Breast epithelium (tissue), 4 donors: Measurements from ENCODE around the gene SLC35F1. TPM values are rescaled to one million over a fixed set of nuclear protein-coding genes. Genes with fewer than 3 reads are reported as not detected.

Experiments
- DNase-seq, 2 donors: peaks; one replicate each; pipeline ENCODE4 v3.0.0-alpha.2; 2019; ENCODE audit warnings: low spot score in 2 of 2
- H3K27ac ChIP-seq, 2 donors: fragments of 200-600 bp; sonication (generic) in 1 of 2; one replicate each; pipeline ENCODE4 v1.5.1; 2016 to 2019; ENCODE audit warnings: mild to moderate bottlenecking in 1 of 2
- H3K27me3 ChIP-seq, 2 donors: fragments of 200-600 bp; sonication (generic) in 1 of 2; one replicate each; pipeline versions ENCODE4 v1.5.1 to v1.6.0; 2017 to 2019; ENCODE audit warnings: control low read depth in 1 of 2, mild to moderate bottlenecking in 1 of 2
- H3K36me3 ChIP-seq: fragments of 200-600 bp; one replicate; pipeline ENCODE4 v1.5.1; 2019
- H3K4me1 ChIP-seq, 2 donors: fragments of 200-600 bp; sonication (generic); one replicate each; pipeline ENCODE4 v1.5.1; 2016 to 2019; ENCODE audit warnings: control low read depth in 1 of 2
- H3K4me3 ChIP-seq, 3 donors: fragments of 200-600 bp; sonication (generic); 1 replicate in 2 of 3; 2 replicates in 1 of 3; pipeline ENCODE4 v1.5.1; 2016 to 2019; ENCODE audit warnings: mild to moderate bottlenecking in 3 of 3, moderate library complexity in 2 of 3
- H3K9me3 ChIP-seq, 2 donors: fragments of 200-600 bp; sonication (generic) in 1 of 2; one replicate each; pipeline ENCODE4 v1.5.1; 2016 to 2019; ENCODE audit warnings: control low read depth in 1 of 2
- CTCF ChIP-seq, 3 donors: fragments of 450-650 bp; IDR thresholded peaks; one replicate each; pipeline ENCODE4 v1.5.1; 2016 to 2017; ENCODE audit warnings: antibody characterized with exemption in 3 of 3, mild to moderate bottlenecking in 3 of 3, moderate library complexity in 3 of 3
- POLR2A ChIP-seq: fragments of 450-650 bp; IDR thresholded peaks from one replicate; pipeline ENCODE4 v1.6.1; 2016; ENCODE audit warnings: antibody characterized with exemption, mild to moderate bottlenecking, moderate library complexity
- POLR2AphosphoS5 ChIP-seq, 3 donors: sonication (generic); formaldehyde crosslinking; IDR thresholded peaks; one replicate each; pipeline ENCODE4 v1.6.1; 2017; ENCODE audit warnings: antibody characterized with exemption in 3 of 3
- intact Hi-C: fragments of 100-400 bp; cut with DNase I; formaldehyde crosslinking; loops from one replicate; pipeline ENCODE4 v1.15.1; 2023; ENCODE audit warnings: low total_unique reads
- total RNA-seq, 3 donors: library from RNA; depleted of rRNA; stranded (reverse); fragments of >200 nt; gene quantifications; one replicate each; pipeline ENCODE4 v1.1.0, GENCODE V29; 2016

SLC35F1 gene
- total RNA-seq, 3 donors from 2014 or later: 0.66 to 2.5 (median 0.80) TPM

- Histone ChIP-seq H3K36me3 (no peaks in the 10 kb centered on the region), H3K27me3 (no peaks in the 10 kb centered on the region), H3K9me3 (peaks cover 3 to 15% of the 10 kb centered on the region in 2 donors), H3K4me1 (no peaks in the 10 kb centered on the region), H3K27ac (no peak overlapping the region), H3K4me3 (no peak overlapping the region)
- intact Hi-C loops: no loop called here
- TF ChIP-seq POLR2A (no peak), POLR2AphosphoS5 (IDR thresholded peaks at IDR 0.05) (no peak), CTCF (IDR thresholded peaks at IDR 0.05) (no peak)
- DNase-seq: no peak
Measured at GRCh38 chr6:117924690-117925089, 17.6 kb downstream of the SLC35F1 start.

- no peak for DNase-seq
- intact Hi-C loops: no loop called here
- Histone ChIP-seq H3K9me3 (peaks cover 3 to 16% of the 10 kb centered on the region in 2 donors), H3K36me3 (no peaks in the 10 kb centered on the region), H3K27ac (no peak overlapping the region), H3K4me1 (no peaks in the 10 kb centered on the region), H3K27me3 (no peaks in the 10 kb centered on the region), H3K4me3 (no peak overlapping the region)
- TF ChIP-seq POLR2AphosphoS5 (IDR thresholded peaks at IDR 0.05): no peak
- no peak for TF ChIP-seq CTCF (IDR thresholded peaks at IDR 0.05)
- TF ChIP-seq POLR2A: no peak
Measured at GRCh38 chr6:117927866-117928265, 20.8 kb downstream of the SLC35F1 start.

GRCh38 chr6:117928833-117929232, 21.8 kb downstream of the SLC35F1 start:
- Histone ChIP-seq H3K27ac (no peak overlapping the region), H3K4me1 (no peaks in the 10 kb centered on the region), H3K9me3 (peaks cover 3 to 16% of the 10 kb centered on the region in 2 donors), H3K36me3 (no peaks in the 10 kb centered on the region), H3K27me3 (no peaks in the 10 kb centered on the region), H3K4me3 (no peak overlapping the region)
- no peak for DNase-seq
- intact Hi-C loops: no loop called here
- TF ChIP-seq CTCF (IDR thresholded peaks at IDR 0.05) (no peak), POLR2A (no peak), POLR2AphosphoS5 (IDR thresholded peaks at IDR 0.05) (no peak)

- Histone ChIP-seq H3K4me3 (no peak overlapping the region), H3K9me3 (peaks cover 3 to 16% of the 10 kb centered on the region in 2 donors), H3K4me1 (no peaks in the 10 kb centered on the region), H3K27ac (no peak overlapping the region), H3K36me3 (no peaks in the 10 kb centered on the region), H3K27me3 (no peaks in the 10 kb centered on the region)
- intact Hi-C loops: no loop called here
- TF ChIP-seq POLR2AphosphoS5 (IDR thresholded peaks at IDR 0.05) (no peak), CTCF (IDR thresholded peaks at IDR 0.05) (no peak), POLR2A (no peak)
- DNase-seq: no peak
Measured at GRCh38 chr6:117929501-117929900, 22.4 kb downstream of the SLC35F1 start.

GRCh38 chr6:117930645-117931044, 23.6 kb downstream of the SLC35F1 start:
- TF ChIP-seq CTCF (IDR thresholded peaks at IDR 0.05): no peak
- TF ChIP-seq POLR2AphosphoS5 (IDR thresholded peaks at IDR 0.05): no peak
- no peak for TF ChIP-seq POLR2A
- peaks cover 3 to 16% of the 10 kb centered on the region in 2 donors for H3K9me3 ChIP-seq
- no peaks in the 10 kb centered on the region for H3K4me1 ChIP-seq
- DNase-seq: no peak
- no peak overlapping the region for H3K27ac ChIP-seq
- no peaks in the 10 kb centered on the region for H3K36me3 ChIP-seq
- intact Hi-C loops: no loop called here
- no peaks in the 10 kb centered on the region for H3K27me3 ChIP-seq
- H3K4me3 ChIP-seq: no peak overlapping the region
